Measurements from ENCODE around the gene EFNA4.
"Not testable (repeated sequence)": the region's sequence is repeated elsewhere in the genome, so short reads cannot be mapped to it uniquely, and the experiment has no call there.

EFNA4 gene

GRCh38 chr1:155091071-155092051 lies 27.8 kb downstream of the EFNA4 start:
- peak; percentile 46 to 56 for DNase-seq

- no peak for DNase-seq
Observed at GRCh38 chr1:155092131-155092530, 28.6 kb downstream of the EFNA4 start.

GRCh38 chr1:155092641-155093040 lies 29.1 kb downstream of the EFNA4 start:
- no peak for DNase-seq

DNA sequence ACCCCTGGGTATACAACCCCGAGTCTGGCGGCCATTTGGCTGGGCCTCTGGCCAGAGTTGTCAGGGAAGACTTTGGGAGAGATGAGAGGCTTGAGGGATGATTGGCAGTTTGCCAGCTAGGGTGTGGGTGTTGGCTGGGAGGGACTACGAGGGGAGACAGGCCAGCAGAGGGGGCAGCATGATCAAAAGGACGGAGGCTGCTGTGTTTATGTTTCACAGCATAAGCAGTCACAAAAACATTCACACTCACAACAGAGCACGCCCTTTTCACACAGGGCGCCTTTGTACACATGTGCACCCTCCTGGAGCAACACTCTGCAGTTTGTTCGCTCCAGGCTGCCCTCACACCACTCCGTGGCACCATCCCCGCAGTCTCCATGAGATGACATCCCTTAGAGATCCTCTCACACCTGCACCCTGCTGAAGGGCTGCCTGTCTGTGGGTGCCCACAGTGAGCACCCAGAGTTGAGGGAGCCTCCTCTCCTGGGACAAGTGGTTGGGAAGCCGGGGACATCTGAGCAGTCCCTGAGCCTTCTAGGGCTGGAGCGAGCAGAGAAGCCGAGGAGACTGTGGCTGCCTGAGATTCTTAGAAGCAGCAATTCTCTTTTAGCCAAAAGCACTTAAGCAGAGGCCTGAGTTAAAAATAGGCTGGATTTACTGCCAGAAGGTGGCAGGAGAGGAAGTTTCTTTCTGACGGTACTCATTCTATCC lies 30.5 kb downstream of the EFNA4 start:
- DNase-seq: peak; percentile 49 to 57

- DNase-seq: no peak
Observed at GRCh38 chr1:155094622-155094948, 31.0 kb downstream of the EFNA4 start.

DNA sequence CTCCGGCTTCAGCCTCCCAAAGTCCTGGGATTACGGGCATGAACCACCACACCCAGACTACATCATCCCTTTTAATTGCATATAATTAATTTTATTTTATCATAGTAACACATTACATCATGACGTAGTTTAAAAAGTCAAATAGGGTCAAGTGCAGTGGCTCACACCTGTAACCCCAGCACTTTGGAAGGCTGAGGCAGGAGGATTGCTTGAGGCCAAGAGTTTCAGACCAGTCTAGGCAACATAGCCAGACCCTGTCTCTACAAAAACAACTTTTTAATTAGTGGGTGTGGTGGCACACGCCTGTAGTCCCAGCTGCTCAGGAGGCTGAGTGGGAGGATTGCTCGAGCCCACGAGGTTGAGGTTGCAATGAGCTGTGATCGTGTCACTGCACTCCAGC lies 35.8 kb downstream of the EFNA4 start:
- no peak for DNase-seq

DNA sequence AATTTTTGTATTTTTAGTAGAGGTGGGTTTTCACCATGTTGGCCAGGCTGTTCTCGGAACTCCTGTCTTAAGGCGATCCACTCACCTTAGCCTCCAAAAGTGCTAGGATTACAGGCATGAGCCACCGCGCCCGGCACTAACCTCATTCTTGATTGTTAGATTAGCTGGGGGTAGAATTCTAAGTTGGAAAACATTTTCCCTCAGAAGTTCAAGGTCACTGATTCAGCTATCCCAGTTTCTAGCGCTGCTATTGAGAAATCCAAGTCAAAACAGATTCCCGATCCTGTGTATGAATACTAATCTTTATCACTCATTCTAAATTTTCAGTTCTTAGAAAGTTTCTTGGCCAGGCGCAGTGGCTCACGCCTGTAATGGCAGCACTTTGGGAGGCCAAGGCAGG lies 39.8 kb downstream of the EFNA4 start:
- DNase-seq: no peak

DNA sequence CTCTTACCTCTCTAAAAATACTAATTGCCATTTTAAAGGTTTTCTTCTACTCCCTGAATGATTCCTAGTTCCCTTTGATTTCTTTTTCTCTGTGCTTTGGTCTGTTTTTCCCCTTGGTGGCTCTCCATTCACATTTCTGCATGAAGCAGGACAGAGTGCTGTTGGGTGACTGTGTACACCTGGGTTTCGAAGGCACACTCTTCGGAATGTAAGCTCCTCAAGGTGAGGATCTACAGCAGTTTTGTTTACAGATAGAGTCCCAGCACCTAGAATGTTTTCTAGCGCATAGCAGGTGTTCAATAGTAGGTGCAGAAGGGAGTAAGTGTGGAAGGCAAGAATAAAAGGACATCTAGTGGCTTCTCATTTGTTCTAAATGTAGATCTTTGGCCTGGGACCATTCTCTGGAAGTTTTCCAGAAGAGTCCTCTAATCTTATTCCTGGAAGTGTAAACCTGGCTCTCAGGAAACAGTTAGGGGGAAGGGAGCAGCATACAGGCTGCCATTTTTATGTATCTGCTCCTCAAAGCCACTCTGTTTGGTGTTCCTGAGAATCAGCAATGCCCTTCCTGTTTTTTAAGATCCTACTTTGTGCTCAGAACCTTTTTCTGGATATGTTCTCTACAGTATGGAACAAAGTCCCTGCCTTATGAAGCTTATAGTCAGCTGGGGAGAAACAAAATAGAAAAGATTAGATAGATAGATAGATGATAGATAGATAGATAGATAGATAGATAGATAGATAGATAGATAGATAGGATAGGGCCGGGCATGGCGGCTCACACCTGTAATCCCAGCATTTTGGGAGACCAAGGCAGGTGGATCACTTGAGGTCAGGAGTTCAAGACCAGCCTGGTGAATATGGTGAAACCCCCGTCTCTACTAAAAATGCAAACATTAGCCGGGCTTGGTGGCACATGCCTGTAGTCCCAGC lies 41.3 kb downstream of the EFNA4 start:
- DNase-seq: no peak

DNA sequence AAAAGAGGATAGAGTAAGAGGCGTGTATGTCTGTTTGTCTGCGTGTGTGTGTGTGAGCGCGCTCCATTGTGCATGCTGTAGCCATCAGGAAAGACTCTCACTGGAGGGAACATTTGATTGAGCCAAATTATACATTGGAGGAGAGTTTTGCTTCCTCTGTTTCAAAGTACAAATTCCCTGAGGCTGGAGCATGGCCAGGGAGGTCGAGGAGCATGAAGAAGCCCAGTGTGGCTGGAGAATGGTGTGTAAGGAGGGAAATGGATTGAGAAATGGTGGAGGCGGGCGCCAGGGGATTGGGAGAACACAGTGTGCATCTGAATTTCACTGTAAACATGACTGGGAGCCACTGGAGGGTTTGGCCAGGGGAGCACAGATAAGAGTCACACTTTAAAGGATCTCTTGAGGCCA lies 42.1 kb downstream of the EFNA4 start:
- DNase-seq: no peak

- DNase-seq: no peak
Observed at GRCh38 chr1:155106862-155107261, 43.3 kb downstream of the EFNA4 start.

- no peak for DNase-seq
Observed at GRCh38 chr1:155107309-155108264, 44.0 kb downstream of the EFNA4 start.

- DNase-seq: no peak
Observed at GRCh38 chr1:155108296-155108695, 44.8 kb downstream of the EFNA4 start.

DNA sequence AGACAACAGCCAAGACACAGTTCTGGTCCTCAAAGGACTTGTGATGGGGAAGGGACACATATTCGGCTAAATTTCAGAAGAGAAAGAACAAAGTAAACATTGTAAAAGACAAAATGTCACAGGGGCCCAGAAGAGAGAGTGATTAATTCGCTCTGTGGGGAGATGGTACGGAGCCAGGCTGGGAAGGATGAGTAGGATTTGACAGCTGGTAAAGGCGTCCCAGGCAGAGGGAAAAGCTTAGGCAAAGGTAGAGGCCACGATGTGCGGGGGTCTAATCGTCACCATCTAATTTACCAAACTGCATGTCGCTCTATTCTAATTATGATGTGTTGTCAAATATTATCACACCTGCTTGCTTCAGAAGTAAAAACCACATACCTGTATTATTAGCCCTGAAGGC lies 46.8 kb downstream of the EFNA4 start:
- DNase-seq: no peak

DNA sequence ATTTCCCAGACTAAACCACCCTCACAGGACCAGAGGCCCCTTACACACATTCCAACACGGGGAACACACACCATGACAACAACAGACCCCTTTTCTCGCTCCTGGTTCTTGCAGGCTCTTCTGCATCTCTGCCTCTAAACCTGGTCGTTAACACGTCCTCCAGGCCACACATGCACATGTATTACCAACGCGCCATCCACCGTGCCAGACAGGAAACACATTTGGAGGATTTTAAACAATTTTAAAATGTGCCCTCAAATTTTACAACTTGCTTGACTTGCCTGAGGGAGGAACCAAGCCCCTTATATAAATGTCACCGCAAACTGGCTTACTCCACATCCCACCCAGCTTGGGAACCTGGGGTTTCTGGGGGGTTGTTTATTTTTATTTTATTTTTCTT lies 47.3 kb downstream of the EFNA4 start:
- DNase-seq: no peak

DNA sequence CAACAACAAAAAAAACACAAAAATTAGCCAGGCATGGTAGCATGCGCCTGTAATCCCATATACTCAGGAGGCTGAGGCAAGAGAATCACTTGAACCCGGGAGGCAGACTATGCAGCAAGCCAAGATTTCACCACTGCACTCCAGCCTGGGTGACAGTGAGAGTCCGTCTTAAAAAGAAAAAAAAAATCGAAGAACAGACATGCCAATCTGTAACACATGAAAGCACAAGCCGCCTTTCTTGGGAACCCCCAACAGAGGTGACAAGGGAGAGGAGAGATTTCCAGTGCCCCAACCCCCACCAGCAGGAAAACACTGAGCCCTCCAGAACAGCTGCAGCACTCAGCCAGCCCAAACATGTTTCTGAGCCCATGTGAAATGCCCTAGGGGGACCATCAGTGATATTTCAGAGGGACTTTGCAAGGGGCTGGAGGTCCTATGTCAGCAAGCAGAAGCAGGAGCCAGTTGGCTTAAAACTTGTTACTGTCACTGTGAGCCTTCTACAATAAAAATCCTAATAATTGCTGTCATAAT lies 50.0 kb downstream of the EFNA4 start:
- DNase-seq: no peak

GRCh38 chr1:155116113-155116764 lies 52.7 kb downstream of the EFNA4 start:
- no peak for DNase-seq

- DNase-seq: no peak
Observed at GRCh38 chr1:155117610-155118009, 54.1 kb downstream of the EFNA4 start.

- DNase-seq: not testable (repeated sequence)
Observed at GRCh38 chr1:155118090-155118489, 54.5 kb downstream of the EFNA4 start.

All from AML-193 (cell line).